Head of caudate nucleus (tissue), 42 donors: Measurements from ENCODE around the gene TOR2A.

Experiments
- DNase-seq, 42 donors: peaks; one replicate each; pipeline versions ENCODE4 v3.0.0 to v3.0.0-alpha.2; 2020 to 2021; ENCODE audit warnings: mixed read lengths in 7 of 42
- intact Hi-C: fragments of 100-400 bp; cut with DNase I; formaldehyde crosslinking; loops from one replicate; pipeline ENCODE4 v1.15.0; 2022

Gene TOR2A

GRCh38 chr9:127711831-127712274, 23.2 kb downstream of the TOR2A start:
- DNase-seq = no peak
- intact Hi-C loops = no loop called here

- DNase-seq = no peak
- intact Hi-C loops = no loop called here
Measured at GRCh38 chr9:127711226-127711701, 23.8 kb downstream of the TOR2A start.

GRCh38 chr9:127710204-127710783, 24.8 kb downstream of the TOR2A start:
- intact Hi-C loops = no loop called here

GRCh38 chr9:127708952-127709587, 26.0 kb downstream of the TOR2A start:
- intact Hi-C loops = no loop called here
- no peak for DNase-seq

More at GRCh38 chr9:127710204-127710783, 24.8 kb downstream of the TOR2A start:
- no peak for DNase-seq

- intact Hi-C loops = no loop called here
- DNase-seq = no peak
Measured at GRCh38 chr9:127707766-127708165, 27.3 kb downstream of the TOR2A start.

- no peak for DNase-seq
- intact Hi-C loops = no loop called here
Measured at GRCh38 chr9:127706836-127707241, 28.3 kb downstream of the TOR2A start, which contains the start of gene CFAP157. Gene CFAP157, plus strand, starts transcription at chr9:127706988. Its CDS starts 44 bp downstream, at chr9:127707032.

- intact Hi-C loops = no loop called here
- no peak for DNase-seq
Measured at GRCh38 chr9:127705577-127706379, 29.3 kb downstream of the TOR2A start.

GRCh38 chr9:127703289-127703946, 31.7 kb downstream of the TOR2A start:
- peak in 23 of 42 donors; percentile 25 to 75 (median 45) for DNase-seq
- intact Hi-C loops = no loop called here

GRCh38 chr9:127700594-127701255, 34.4 kb downstream of the TOR2A start:
- intact Hi-C loops = no loop called here
- no peak for DNase-seq

- intact Hi-C loops = no loop called here
- no peak for DNase-seq
Measured at GRCh38 chr9:127700140-127700539, 35.0 kb downstream of the TOR2A start.

- DNase-seq = peak; percentile 89 to 99 (median 98)
- intact Hi-C loops = no loop called here
Measured at GRCh38 chr9:127698985-127699670, 36.0 kb downstream of the TOR2A start.

GRCh38 chr9:127698386-127698785, 36.7 kb downstream of the TOR2A start:
- intact Hi-C loops = no loop called here

GRCh38 chr9:127697575-127697974, 37.5 kb downstream of the TOR2A start:
- no peak for DNase-seq
- intact Hi-C loops = no loop called here

More at GRCh38 chr9:127698386-127698785, 36.7 kb downstream of the TOR2A start:
- no peak for DNase-seq

GRCh38 chr9:127694890-127695720, 40.0 kb downstream of the TOR2A start:
- DNase-seq = no peak
- intact Hi-C loops = no loop called here

GRCh38 chr9:127693697-127694096, 41.4 kb downstream of the TOR2A start:
- DNase-seq = no peak
- intact Hi-C loops = no loop called here

- intact Hi-C loops = no loop called here
- DNase-seq = peak in 35 of 42 donors; percentile 26 to 87 (median 62)
Measured at GRCh38 chr9:127693143-127693542, 42.0 kb downstream of the TOR2A start.

- intact Hi-C loops = no loop called here
- DNase-seq = peak in 12 of 42 donors; percentile 10 to 61 (median 42)
Measured at GRCh38 chr9:127692071-127692470, 43.0 kb downstream of the TOR2A start.
